Suprapubic skin (tissue), 4 donors: Measurements from ENCODE around the gene SYT2.

Experiments used
- EP300 ChIP-seq: sonication (generic); formaldehyde crosslinking; IDR thresholded peaks from one replicate; pipeline ENCODE4 v1.6.1; 2017; ENCODE audit warnings: antibody characterized with exemption
- POLR2A ChIP-seq, 2 donors: fragments of 450-650 bp; IDR thresholded peaks; one replicate each; pipeline ENCODE4 v1.6.1; 2017; ENCODE audit warnings: antibody characterized with exemption in 2 of 2, mild to moderate bottlenecking in 2 of 2, moderate library complexity in 2 of 2
- POLR2AphosphoS5 ChIP-seq, 3 donors: sonication (generic); formaldehyde crosslinking; IDR thresholded peaks; one replicate each; pipeline ENCODE4 v1.6.1; 2017; ENCODE audit warnings: antibody characterized with exemption in 3 of 3
- TF ChIP-seq, protein P1 (sequence below), 2 donors: fragments of 200-600 bp in 1 of 2; fragments of 450-650 bp in 1 of 2; sonication (generic) in 1 of 2; IDR thresholded peaks; one replicate each; pipeline ENCODE4 v1.5.1; 2016 to 2019; ENCODE audit warnings: antibody characterized with exemption in 2 of 2, mild to moderate bottlenecking in 1 of 2, moderate library complexity in 1 of 2

- TF ChIP-seq, protein P1, sequence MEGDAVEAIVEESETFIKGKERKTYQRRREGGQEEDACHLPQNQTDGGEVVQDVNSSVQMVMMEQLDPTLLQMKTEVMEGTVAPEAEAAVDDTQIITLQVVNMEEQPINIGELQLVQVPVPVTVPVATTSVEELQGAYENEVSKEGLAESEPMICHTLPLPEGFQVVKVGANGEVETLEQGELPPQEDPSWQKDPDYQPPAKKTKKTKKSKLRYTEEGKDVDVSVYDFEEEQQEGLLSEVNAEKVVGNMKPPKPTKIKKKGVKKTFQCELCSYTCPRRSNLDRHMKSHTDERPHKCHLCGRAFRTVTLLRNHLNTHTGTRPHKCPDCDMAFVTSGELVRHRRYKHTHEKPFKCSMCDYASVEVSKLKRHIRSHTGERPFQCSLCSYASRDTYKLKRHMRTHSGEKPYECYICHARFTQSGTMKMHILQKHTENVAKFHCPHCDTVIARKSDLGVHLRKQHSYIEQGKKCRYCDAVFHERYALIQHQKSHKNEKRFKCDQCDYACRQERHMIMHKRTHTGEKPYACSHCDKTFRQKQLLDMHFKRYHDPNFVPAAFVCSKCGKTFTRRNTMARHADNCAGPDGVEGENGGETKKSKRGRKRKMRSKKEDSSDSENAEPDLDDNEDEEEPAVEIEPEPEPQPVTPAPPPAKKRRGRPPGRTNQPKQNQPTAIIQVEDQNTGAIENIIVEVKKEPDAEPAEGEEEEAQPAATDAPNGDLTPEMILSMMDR (IDR thresholded peaks at IDR 0.05) = no peak
- no peak for TF ChIP-seq POLR2A (IDR thresholded peaks at IDR 0.05)
- TF ChIP-seq POLR2AphosphoS5 (IDR thresholded peaks at IDR 0.05) = no peak
- TF ChIP-seq EP300 = no peak
Measured at GRCh38 chr1:202551683-202552082, 158.6 kb downstream of the SYT2 start.
